T-cell (primary cell): ENCODE data around the gene NCOA5. TPM values are rescaled to one million over a fixed set of nuclear protein-coding genes. Genes with fewer than 3 reads are reported as not detected.

Experiments
- ATAC-seq, 4 experiments: fragments of 200-7000 bp in 3 of 4; fragments of 150-1000 bp in 1 of 4; cut with Tn5 transposase; replicated peaks in 1 of 4; 1 replicate in 3 of 4; 2 replicates in 1 of 4; pipeline ENCODE4 v1.10.0; 2021; ENCODE audit warnings: moderate library complexity in 3 of 4, mild to moderate bottlenecking in 2 of 4, moderate number of reproducible peaks in 1 of 4
- CTCF ChIA-PET, 2 donors: fragments of 300-600 bp; sonication (Branson Sonifier 250); formaldehyde crosslinking; loops; one replicate each; lab custom pipeline; 2022; ENCODE audit warnings: antibody characterized with exemption in 2 of 2; lab: Charles Lee
- POLR2A ChIA-PET, 2 donors: fragments of 300-600 bp; sonication (Branson Sonifier 250); formaldehyde crosslinking; loops; one replicate each; lab custom pipeline; 2022; ENCODE audit warnings: antibody characterized with exemption in 2 of 2; lab: Charles Lee
- DNase-seq, 35 experiments: peaks; one replicate each; pipeline versions ENCODE4 v3.0.0 to v3.0.0-alpha.2; 2013 to 2023
- H3K27ac ChIP-seq: one replicate; pipeline ENCODE4 v1.5.1; 2013; ENCODE audit warnings: low read length
- H3K27me3 ChIP-seq, 2 experiments: replicated peaks in 1 of 2; 1 replicate in 1 of 2; 2 replicates in 1 of 2; pipeline versions ENCODE4 v1.6.1 to v1.7.0; 2013; ENCODE audit warnings: low read length in 1 of 2, mixed read lengths in 1 of 2; ENCODE audit not compliant: control insufficient read depth in 2 of 2, insufficient read depth in 2 of 2; ENCODE audit errors: extremely low read depth in 1 of 2
- H3K36me3 ChIP-seq, 2 donors: 1 replicate in 1 of 2; 2 replicates in 1 of 2; pipeline versions ENCODE4 v1.6.1 to v1.7.0; 2013; ENCODE audit warnings: low read length in 1 of 2; ENCODE audit not compliant: control insufficient read depth in 2 of 2, insufficient read depth in 1 of 2; ENCODE audit errors: extremely low read depth in 1 of 2
- H3K4me1 ChIP-seq, 2 experiments: 1 replicate in 1 of 2; 2 replicates in 1 of 2; pipeline versions ENCODE4 v1.6.1 to v1.7.0; 2013; ENCODE audit warnings: low read length in 2 of 2, mixed read lengths in 1 of 2; ENCODE audit not compliant: insufficient read depth in 2 of 2, control insufficient read depth in 1 of 2; ENCODE audit errors: extremely low read depth in 1 of 2
- H3K4me3 ChIP-seq, 2 donors: 1 replicate in 1 of 2; 2 replicates in 1 of 2; pipeline versions ENCODE4 v1.5.1 to v1.7.0; 2013; ENCODE audit warnings: mild to moderate bottlenecking in 2 of 2, low read length in 1 of 2, moderate library complexity in 1 of 2; ENCODE audit not compliant: control insufficient read depth in 1 of 2; ENCODE audit errors: extremely low read depth in 1 of 2
- H3K9me3 ChIP-seq: 2 replicates; pipeline ENCODE4 v1.7.0; 2013
- H3K27ac Mint-ChIP-seq, 2 donors: one replicate each; pipeline ENCODE4 v1.8.0; 2020 to 2021; ENCODE audit warnings: mild to moderate bottlenecking in 2 of 2, mixed read lengths in 2 of 2
- H3K27me3 Mint-ChIP-seq, 2 donors: one replicate each; pipeline ENCODE4 v1.8.0; 2021 to 2022; ENCODE audit warnings: mixed read lengths in 2 of 2
- H3K36me3 Mint-ChIP-seq: one replicate; pipeline ENCODE4 v1.8.0; 2021; ENCODE audit warnings: mixed read lengths
- H3K4me1 Mint-ChIP-seq, 3 donors: one replicate each; pipeline ENCODE4 v1.8.0; 2020 to 2022; ENCODE audit warnings: mixed read lengths in 3 of 3, mild to moderate bottlenecking in 1 of 3
- H3K4me3 Mint-ChIP-seq, 3 donors: one replicate each; pipeline ENCODE4 v1.8.0; 2020 to 2022; ENCODE audit warnings: mild to moderate bottlenecking in 3 of 3, mixed read lengths in 3 of 3, moderate library complexity in 3 of 3
- H3K9me3 Mint-ChIP-seq, 3 donors: one replicate each; pipeline ENCODE4 v1.8.0; 2020 to 2022; ENCODE audit warnings: mixed read lengths in 3 of 3
- WGBS: methylation state at CpG from one replicate; pipeline ENCODE4 v1.1.5; 2013; ENCODE audit warnings: missing lambda C conversion rate; ENCODE audit not compliant: insufficient coverage; 5-methylcytosine and 5-hydroxymethylcytosine counted together
- total RNA-seq, 35 experiments: library from RNA in 6 of 35; stranded (reverse) in 6 of 35; fragments of 120-200 nt in 1 of 35; gene quantifications; one replicate each; pipeline versions ENCODE4 v1.2.1 to v1.2.4 and lab custom pipeline; 2013 to 2026

NCOA5 gene
- total RNA-seq, 5 donors from 2014 or later (not counting 1 experiment from before 2014, with no cell fraction given), result 21.0 to 43.1 (median 39.7) TPM

- Mint-ChIP-seq H3K27ac (no peak overlapping the region), H3K27me3 (peaks cover 13 to 22% of the 10 kb centered on the region in 2 donors), H3K36me3 (peaks cover 33% of the 10 kb centered on the region), H3K4me3 (peak overlapping the region; percentile 38 to 57 (median 45)), H3K4me1 (peaks cover 46 to 48% (median 47%) of the 10 kb centered on the region in 3 donors), H3K9me3 (no peaks in the 10 kb centered on the region)
- H3K27ac ChIP-seq, result no peak overlapping the region
- H3K27me3 ChIP-seq, result peaks cover 0 to 42% of the 10 kb centered on the region in 2 experiments
- DNase-seq (peak in 16 of 35 experiments; percentile 5 to 47 (median 18)), ATAC-seq (peak; percentile 32 to 68 (median 44))
- H3K36me3 ChIP-seq, result peaks cover 8 to 23% of the 10 kb centered on the region in 2 donors
- CTCF ChIA-PET, result interaction anchor here (0.5 to 1.1 kb wide), 3 partner anchors 22 to 72 kb away, joined by 3 to 5 read pairs (median 3); no protein-coding TSS in a partner anchor
- H3K4me1 ChIP-seq, result peaks cover 2 to 49% of the 10 kb centered on the region in 2 experiments
- POLR2A ChIA-PET, result no interaction called here
- peak overlapping the region in 1 of 2 donors; percentile 52 for H3K4me3 ChIP-seq
- 29% methylated on average over 51 of the region's 66 CpGs for WGBS
- H3K9me3 ChIP-seq, result no peaks in the 10 kb centered on the region
Observed at GRCh38 chr20:46057856-46058598, 31.7 kb downstream of the NCOA5 start.

GRCh38 chr20:46056970-46057855, 32.5 kb downstream of the NCOA5 start:
- peaks cover 0 to 39% of the 10 kb centered on the region in 2 experiments for H3K27me3 ChIP-seq
- ATAC-seq (no peak), DNase-seq (peak in 11 of 35 experiments; percentile 5 to 35 (median 18))
- Mint-ChIP-seq H3K4me1 (peaks cover 40 to 41% (median 40%) of the 10 kb centered on the region in 3 donors), H3K4me3 (no peak overlapping the region), H3K36me3 (peaks cover 25% of the 10 kb centered on the region), H3K9me3 (no peaks in the 10 kb centered on the region), H3K27me3 (peaks cover 13 to 22% of the 10 kb centered on the region in 2 donors), H3K27ac (no peak overlapping the region)
- POLR2A ChIA-PET, result no interaction called here
- no peak overlapping the region for H3K27ac ChIP-seq
- no peak overlapping the region for H3K4me3 ChIP-seq
- WGBS, result 25% methylated on average over 58 of the region's 65 CpGs
- H3K4me1 ChIP-seq, result peaks cover 2 to 45% of the 10 kb centered on the region in 2 experiments
- CTCF ChIA-PET, result interaction anchor here (0.9 to 1.1 kb wide), 2 partner anchors 23 to 71 kb away, joined by 3 read pairs; no protein-coding TSS in a partner anchor
- no peaks in the 10 kb centered on the region for H3K9me3 ChIP-seq
- peaks cover 2 to 15% of the 10 kb centered on the region in 2 donors for H3K36me3 ChIP-seq

- no peaks in the 10 kb centered on the region for H3K9me3 Mint-ChIP-seq
- CTCF ChIA-PET, result no interaction called here
- H3K36me3 ChIP-seq, result peaks cover under 1 to 6% of the 10 kb centered on the region in 2 donors
- no peak for DNase-seq
- peaks cover 30 to 31% (median 30%) of the 10 kb centered on the region in 3 donors for H3K4me1 Mint-ChIP-seq
- no peak overlapping the region for H3K27ac Mint-ChIP-seq
- H3K36me3 Mint-ChIP-seq, result peaks cover 15% of the 10 kb centered on the region
- H3K4me3 ChIP-seq, result no peak overlapping the region
- no peak overlapping the region for H3K27ac ChIP-seq
- no peaks in the 10 kb centered on the region for H3K9me3 ChIP-seq
- peaks cover 16 to 24% of the 10 kb centered on the region in 2 donors for H3K27me3 Mint-ChIP-seq
- no peak overlapping the region for H3K4me3 Mint-ChIP-seq
- H3K4me1 ChIP-seq, result peaks cover 2 to 36% of the 10 kb centered on the region in 2 experiments
- 90% methylated on average over 6 of the region's 15 CpGs for WGBS
- POLR2A ChIA-PET, result no interaction called here
- H3K27me3 ChIP-seq, result peaks cover 0 to 44% of the 10 kb centered on the region in 2 experiments
- no peak for ATAC-seq
Observed at GRCh38 chr20:46056027-46056833, 33.5 kb downstream of the NCOA5 start.

GRCh38 chr20:46055269-46055668, 34.5 kb downstream of the NCOA5 start:
- peaks cover 0 to 26% of the 10 kb centered on the region in 2 experiments for H3K4me1 ChIP-seq
- Mint-ChIP-seq H3K27me3 (peaks cover 19 to 25% of the 10 kb centered on the region in 2 donors), H3K4me3 (no peak overlapping the region), H3K27ac (no peak overlapping the region), H3K36me3 (peaks cover 7% of the 10 kb centered on the region), H3K9me3 (no peaks in the 10 kb centered on the region), H3K4me1 (peaks cover 20 to 22% (median 21%) of the 10 kb centered on the region in 3 donors)
- no peaks in the 10 kb centered on the region for H3K36me3 ChIP-seq
- no peak for DNase-seq
- no peaks in the 10 kb centered on the region for H3K9me3 ChIP-seq
- no peak overlapping the region for H3K4me3 ChIP-seq
- no peak for ATAC-seq
- WGBS, result 22% methylated on average over 1 of the region's 1 CpG
- POLR2A ChIA-PET, result no interaction called here
- peaks cover 0 to 44% of the 10 kb centered on the region in 2 experiments for H3K27me3 ChIP-seq
- CTCF ChIA-PET, result no interaction called here
- no peak overlapping the region for H3K27ac ChIP-seq

GRCh38 chr20:46054606-46055005, 35.2 kb downstream of the NCOA5 start:
- Histone ChIP-seq H3K27me3 (peaks cover 0 to 44% of the 10 kb centered on the region in 2 experiments), H3K27ac (no peak overlapping the region), H3K36me3 (no peaks in the 10 kb centered on the region), H3K9me3 (no peaks in the 10 kb centered on the region), H3K4me1 (peaks cover 0 to 22% of the 10 kb centered on the region in 2 experiments), H3K4me3 (no peak overlapping the region)
- CTCF ChIA-PET, result no interaction called here
- no peaks in the 10 kb centered on the region for H3K9me3 Mint-ChIP-seq
- peaks cover 14 to 21% of the 10 kb centered on the region in 2 donors for H3K27me3 Mint-ChIP-seq
- no peak overlapping the region for H3K4me3 Mint-ChIP-seq
- WGBS, result 64% methylated on average over 5 of the region's 6 CpGs
- no peak for DNase-seq
- H3K36me3 Mint-ChIP-seq, result peaks cover under 1% of the 10 kb centered on the region
- no peak for ATAC-seq
- POLR2A ChIA-PET, result no interaction called here
- H3K4me1 Mint-ChIP-seq, result peaks cover 14 to 15% (median 15%) of the 10 kb centered on the region in 3 donors
- H3K27ac Mint-ChIP-seq, result no peak overlapping the region
